Fibroblast of peridontal ligament (primary cell): Measurements from ENCODE around the gene RABL6.
"Not testable (repeated sequence)": the region's sequence is repeated elsewhere in the genome, so short reads cannot be mapped to it uniquely, and the experiment has no call there.

Source experiments
- DNase-seq: peaks from one replicate; pipeline ENCODE4 v3.0.0-alpha.2; 2010; ENCODE audit errors: extremely low read depth

RABL6 gene

GRCh38 chr9:136835932-136836904 lies 28.5 kb downstream of the RABL6 start:
- no peak for DNase-seq

GRCh38 chr9:136837146-136837855 lies 29.6 kb downstream of the RABL6 start:
- DNase-seq = no peak

- DNase-seq = not testable (repeated sequence)
Measured at GRCh38 chr9:136837856-136838277, 30.1 kb downstream of the RABL6 start.

- DNase-seq = no peak
Measured at GRCh38 chr9:136838314-136839228, 30.8 kb downstream of the RABL6 start.

- DNase-seq = no peak
Measured at GRCh38 chr9:136839229-136840139, 31.7 kb downstream of the RABL6 start.

- DNase-seq = no peak
Measured at GRCh38 chr9:136840140-136840876, 32.6 kb downstream of the RABL6 start.

- peak; percentile 32 for DNase-seq
Measured at GRCh38 chr9:136840877-136841645, 33.3 kb downstream of the RABL6 start.

GRCh38 chr9:136841646-136842379 lies 34.1 kb downstream of the RABL6 start:
- DNase-seq = not testable (repeated sequence)

GRCh38 chr9:136842380-136842948 lies 34.7 kb downstream of the RABL6 start, which contains the start of gene AJM1:
Gene AJM1 (plus strand): TSS chr9:136842478. CDS start chr9:136844415, 1,937 bp downstream.
- peak; percentile 65 for DNase-seq

- not testable (repeated sequence) for DNase-seq
Measured at GRCh38 chr9:136843159-136843800, 35.5 kb downstream of the RABL6 start.

- DNase-seq = not testable (repeated sequence)
Measured at GRCh38 chr9:136843801-136844740, 36.3 kb downstream of the RABL6 start.

GRCh38 chr9:136844761-136845464 lies 37.2 kb downstream of the RABL6 start:
- no peak for DNase-seq

GRCh38 chr9:136845465-136846260 lies 37.9 kb downstream of the RABL6 start:
- no peak for DNase-seq

- DNase-seq = no peak
Measured at GRCh38 chr9:136846376-136847087, 38.8 kb downstream of the RABL6 start.
